Ovary (tissue), 10 donors: ENCODE data around the gene GRIN2B. TPM values are rescaled to one million over a fixed set of nuclear protein-coding genes. Genes with fewer than 3 reads are reported as not detected.

Experiments
- DNase-seq, 5 donors: peaks; one replicate each; pipeline ENCODE4 v3.0.0-alpha.2; 2019 to 2020
- H3K27ac ChIP-seq, 2 donors: fragments of 200-600 bp; one replicate each; pipeline versions ENCODE4 v1.5.1 to v1.8.0; 2019 to 2022
- H3K27me3 ChIP-seq: fragments of 200-600 bp; one replicate; pipeline ENCODE4 v1.8.0; 2022
- H3K36me3 ChIP-seq: fragments of 200-600 bp; sonication (generic); one replicate; pipeline ENCODE4 v1.5.1; 2019
- H3K4me1 ChIP-seq: one replicate; pipeline ENCODE4 v1.8.1; 2013; ENCODE audit warnings: mild to moderate bottlenecking, moderate library complexity; ENCODE audit not compliant: insufficient read depth
- H3K4me3 ChIP-seq: fragments of 200-600 bp; sonication (generic); one replicate; pipeline ENCODE4 v1.5.1; 2017
- H3K9me3 ChIP-seq, 2 donors: fragments of 200-600 bp in 1 of 2; sonication (generic) in 1 of 2; one replicate each; pipeline versions ENCODE4 v1.5.1 to v1.8.1; 2013 to 2019; ENCODE audit warnings: mild to moderate bottlenecking in 1 of 2, moderate library complexity in 1 of 2
- EP300 ChIP-seq: sonication (generic); formaldehyde crosslinking; IDR thresholded peaks from one replicate; pipeline ENCODE4 v1.6.1; 2017; ENCODE audit warnings: antibody characterized with exemption
- POLR2A ChIP-seq: fragments of 450-650 bp; IDR thresholded peaks from one replicate; pipeline ENCODE4 v1.6.1; 2017; ENCODE audit warnings: antibody characterized with exemption, mild to moderate bottlenecking, moderate library complexity
- WGBS, 3 donors: extraction: QIAGEN DNeasy Blood & Tissue Kit in 1 of 3; methylation state at CpG; one replicate each; pipeline versions ENCODE4 v1.1.5 to v1.1.7; 2013 to 2017; 5-methylcytosine and 5-hydroxymethylcytosine counted together
- intact Hi-C, 4 donors: fragments of 100-400 bp; cut with DNase I; formaldehyde crosslinking; loops; one replicate each; pipeline versions ENCODE4 v1.11.0 to v1.15.1; 2022 to 2023
- long read RNA-seq, 3 donors: library from polyadenylated mRNA in 2 of 3; unstranded in 2 of 3; transcript quantifications; one replicate each; pipeline ENCODE4 v2.0.0 and lab custom pipeline, GENCODE V29; 2021 to 2026
- polyA plus RNA-seq, 2 donors: library from polyadenylated mRNA; stranded (reverse); fragments of 200-250 nt in 1 of 2; fragments of 350-450 nt in 1 of 2; fragmentation: Illumina TruSeq in 1 of 2; extraction: RNeasy Lipid Tissue Mini Kit (QIAGEN cat#74804) in 1 of 2; gene quantifications; one replicate each; pipeline ENCODE4 v1.2.3, GENCODE V29; 2013 to 2014
- total RNA-seq, 7 donors: library from RNA; depleted of rRNA in 2 of 7; stranded (reverse); fragments of >200 nt in 2 of 7; fragmentation: NEBNext Ultra II Directional in 3 of 7; extraction: Animal tissue kit (Norgen Biotek cat#: 25700) in 3 of 7; gene quantifications; one replicate each; pipeline versions ENCODE4 v1.1.0 to v1.2.4, GENCODE V29; 2016 to 2023
- TF ChIP-seq, protein P1 (sequence below), 3 donors: fragments of 450-650 bp in 2 of 3; fragments of 200-600 bp in 1 of 3; IDR thresholded peaks; one replicate each; pipeline versions ENCODE4 v1.5.1 to v1.8.0; 2016 to 2022; ENCODE audit warnings: antibody characterized with exemption in 3 of 3, mild to moderate bottlenecking in 1 of 3
- donor health status: DM: no; HTN: no; CAD: no; lungs with moderate emphysema.
- donor health status: DM: no; HTN: no; CAD: no.
- donor health status: Bipolar disorder and iron deficiency.
- donor health status: DM: yes; HTN: yes; CAD: no.
- donor health status: DM: no; HTN: no; CAD: no.
- donor health status: DM: yes; HTN: yes; CAD: no.

The GRIN2B gene
- total RNA-seq (under 1 TPM in 6 of 7 donors, not detected in 1; under 0.01 to 0.27 (median 0.11) TPM), polyA plus RNA-seq (under 1 TPM; 0.05 to 0.13 TPM)
- long read RNA-seq, donor 1: 0 reads
- long read RNA-seq, donor 2: 0 reads
- long read RNA-seq, donor 3: 0 reads

DNA sequence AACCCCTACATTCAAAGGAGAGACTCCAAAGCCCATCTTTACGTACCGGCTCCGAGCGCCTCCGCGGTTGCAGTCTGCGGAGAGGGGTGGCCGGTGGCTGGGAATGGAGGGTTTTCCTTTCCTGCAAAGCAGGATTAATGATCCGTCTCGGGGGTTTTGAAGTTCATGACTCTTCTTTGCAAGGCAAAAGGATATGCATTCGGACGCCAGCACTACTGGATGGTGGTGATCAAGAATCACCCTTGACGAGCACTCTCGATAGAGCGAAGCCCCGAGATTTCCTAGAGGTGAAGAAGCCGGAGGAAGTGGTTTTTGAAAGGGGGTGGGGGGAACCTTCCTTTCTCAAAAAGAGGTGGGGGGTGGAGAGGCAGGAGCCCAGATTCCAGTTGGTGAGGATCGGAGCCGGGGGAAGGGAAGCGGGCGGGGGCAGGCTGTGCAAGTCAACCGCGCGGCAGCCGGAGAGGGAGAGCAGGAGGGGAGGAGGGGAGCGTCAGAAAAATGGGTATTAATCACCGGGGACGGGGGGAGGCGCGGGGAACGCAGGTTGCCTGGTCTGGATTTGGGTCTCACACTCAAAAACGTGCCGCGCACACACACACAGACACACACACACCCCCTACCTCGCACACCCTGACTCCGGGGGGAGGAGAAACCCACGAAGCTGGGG lies at the start of gene GRIN2B:
GRIN2B (minus strand) TSS at position 307 of the 667 bp plus-strand sequence. CDS start 115,394 bp downstream, outside the sequence.
- intact Hi-C loops: no loop called here
- TF ChIP-seq, protein P1, sequence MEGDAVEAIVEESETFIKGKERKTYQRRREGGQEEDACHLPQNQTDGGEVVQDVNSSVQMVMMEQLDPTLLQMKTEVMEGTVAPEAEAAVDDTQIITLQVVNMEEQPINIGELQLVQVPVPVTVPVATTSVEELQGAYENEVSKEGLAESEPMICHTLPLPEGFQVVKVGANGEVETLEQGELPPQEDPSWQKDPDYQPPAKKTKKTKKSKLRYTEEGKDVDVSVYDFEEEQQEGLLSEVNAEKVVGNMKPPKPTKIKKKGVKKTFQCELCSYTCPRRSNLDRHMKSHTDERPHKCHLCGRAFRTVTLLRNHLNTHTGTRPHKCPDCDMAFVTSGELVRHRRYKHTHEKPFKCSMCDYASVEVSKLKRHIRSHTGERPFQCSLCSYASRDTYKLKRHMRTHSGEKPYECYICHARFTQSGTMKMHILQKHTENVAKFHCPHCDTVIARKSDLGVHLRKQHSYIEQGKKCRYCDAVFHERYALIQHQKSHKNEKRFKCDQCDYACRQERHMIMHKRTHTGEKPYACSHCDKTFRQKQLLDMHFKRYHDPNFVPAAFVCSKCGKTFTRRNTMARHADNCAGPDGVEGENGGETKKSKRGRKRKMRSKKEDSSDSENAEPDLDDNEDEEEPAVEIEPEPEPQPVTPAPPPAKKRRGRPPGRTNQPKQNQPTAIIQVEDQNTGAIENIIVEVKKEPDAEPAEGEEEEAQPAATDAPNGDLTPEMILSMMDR (IDR thresholded peaks at IDR 0.05): no peak
- TF ChIP-seq EP300: no peak
- H3K27ac ChIP-seq: no peak within 1 kb of the TSS
- peak within 1 kb of the TSS; percentile 5 for H3K4me3 ChIP-seq
- no peaks in the 10 kb centered on the region for H3K9me3 ChIP-seq
- peak in 1 of 5 donors; percentile 17 for DNase-seq
- no peaks in the 10 kb centered on the region for H3K4me1 ChIP-seq
- 1% methylated on average over 37 of the region's 37 CpGs for WGBS, 3 donors
- H3K27me3 ChIP-seq: no peaks in the 10 kb centered on the region
- no peaks in the 10 kb centered on the region for H3K36me3 ChIP-seq

DNA sequence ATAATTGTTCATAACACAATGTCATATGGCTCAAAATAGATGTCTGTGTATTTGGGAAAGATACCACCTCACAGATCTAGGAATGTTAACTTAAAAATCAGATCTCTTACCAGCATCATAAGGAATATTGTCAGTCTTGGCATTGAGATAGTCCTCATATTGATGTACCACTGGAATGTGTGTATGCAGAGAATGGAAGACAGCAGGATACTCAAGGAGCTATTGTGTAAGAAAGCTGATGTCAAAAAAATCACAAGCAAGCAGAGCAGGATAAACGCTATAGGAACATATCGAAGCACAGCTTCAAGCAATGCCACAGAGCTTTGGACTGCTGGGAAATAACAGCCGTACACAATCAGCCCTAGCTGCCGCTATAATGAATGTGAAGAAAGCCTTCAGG lies 45.1 kb upstream of the GRIN2B start:
- 89 to 97% (median 92%) methylated on average over 4 of the region's 4 CpGs for whole genome bisulfite sequencing, 3 donors
- Histone ChIP-seq H3K27me3 (no peaks in the 10 kb centered on the region), H3K9me3 (no peaks in the 10 kb centered on the region), H3K36me3 (no peaks in the 10 kb centered on the region), H3K27ac (no peak overlapping the region), H3K4me1 (no peaks in the 10 kb centered on the region), H3K4me3 (no peak overlapping the region)
- TF ChIP-seq, protein P1 (IDR thresholded peaks at IDR 0.05): no peak
- intact Hi-C loops: loop anchor here in 1 of 4 donors (10.0 kb wide), 1 partner anchor 518 kb away; no protein-coding TSS in a partner anchor
- no peak for DNase-seq

DNA sequence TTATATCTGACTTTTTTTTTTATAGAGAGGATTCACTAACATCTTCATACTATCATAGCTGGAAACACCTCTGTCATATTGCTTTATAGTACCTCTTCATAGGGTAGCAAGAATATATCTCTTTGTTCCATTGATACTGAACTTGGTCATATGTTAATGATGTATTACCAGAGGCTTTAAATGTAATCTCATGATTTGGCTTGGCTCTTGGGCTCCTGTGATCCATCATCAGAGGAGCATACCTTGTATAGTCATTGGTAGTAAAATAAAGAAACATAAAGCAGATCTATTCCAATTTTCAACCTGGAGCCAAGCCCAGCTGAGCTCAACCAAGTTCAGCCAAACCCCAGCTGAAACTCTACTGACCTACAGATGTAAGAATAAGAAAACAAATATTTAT lies 43.2 kb upstream of the GRIN2B start:
- no peaks in the 10 kb centered on the region for H3K4me1 ChIP-seq
- H3K27ac ChIP-seq: no peak overlapping the region
- no peaks in the 10 kb centered on the region for H3K9me3 ChIP-seq
- no peak for DNase-seq
- intact Hi-C loops: loop anchor here in 1 of 4 donors (10.0 kb wide), 1 partner anchor 520 kb away; no protein-coding TSS in a partner anchor
- H3K27me3 ChIP-seq: no peaks in the 10 kb centered on the region
- no peak overlapping the region for H3K4me3 ChIP-seq
- H3K36me3 ChIP-seq: no peaks in the 10 kb centered on the region
- TF ChIP-seq, protein P1 (IDR thresholded peaks at IDR 0.05): no peak
- no peak for TF ChIP-seq POLR2A
- TF ChIP-seq EP300: no peak

DNA sequence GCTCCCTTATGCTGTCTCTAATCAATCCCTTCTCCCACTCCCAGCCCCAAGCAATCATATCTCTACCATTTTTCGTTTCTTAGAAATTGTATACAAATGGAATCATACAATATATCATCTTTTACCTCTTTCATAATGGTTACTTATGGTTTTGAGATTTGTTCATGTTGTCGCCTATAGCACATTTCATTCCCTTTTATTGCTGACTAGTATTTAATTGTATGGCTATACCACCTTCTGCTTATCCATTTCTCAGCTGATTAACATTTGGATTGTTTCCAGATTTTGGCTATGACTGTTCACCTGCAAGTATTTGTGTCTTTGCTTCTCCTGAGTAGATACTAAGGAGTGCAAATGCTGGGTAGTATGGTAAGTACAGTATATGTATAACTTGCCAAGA lies 36.7 kb upstream of the GRIN2B start:
- Histone ChIP-seq H3K36me3 (no peaks in the 10 kb centered on the region), H3K27me3 (no peaks in the 10 kb centered on the region), H3K4me1 (no peaks in the 10 kb centered on the region), H3K27ac (no peak overlapping the region), H3K4me3 (no peak overlapping the region), H3K9me3 (no peaks in the 10 kb centered on the region)
- 56 to 69% (median 60%) methylated on average over 2 of the region's 2 CpGs for WGBS, 3 donors
- intact Hi-C loops: no loop called here
- no peak for DNase-seq
- TF ChIP-seq EP300 (no peak), POLR2A (no peak)
- TF ChIP-seq, protein P1 (IDR thresholded peaks at IDR 0.05): no peak
